Epithelial cell of umbilical artery (primary cell): ENCODE data around the gene ZNF888. TPM values are rescaled to one million over a fixed set of nuclear protein-coding genes. Genes with fewer than 3 reads are reported as not detected.

Experiments
- total RNA-seq: library from RNA; depleted of rRNA; stranded (reverse); fragments of >200 nt; gene quantifications from 2 replicates; pipeline ENCODE4 v1.2.3, GENCODE V29; 2014

The ZNF888 gene
- 5.2 and 7.3 TPM in 2 replicates for total RNA-seq

DNA sequence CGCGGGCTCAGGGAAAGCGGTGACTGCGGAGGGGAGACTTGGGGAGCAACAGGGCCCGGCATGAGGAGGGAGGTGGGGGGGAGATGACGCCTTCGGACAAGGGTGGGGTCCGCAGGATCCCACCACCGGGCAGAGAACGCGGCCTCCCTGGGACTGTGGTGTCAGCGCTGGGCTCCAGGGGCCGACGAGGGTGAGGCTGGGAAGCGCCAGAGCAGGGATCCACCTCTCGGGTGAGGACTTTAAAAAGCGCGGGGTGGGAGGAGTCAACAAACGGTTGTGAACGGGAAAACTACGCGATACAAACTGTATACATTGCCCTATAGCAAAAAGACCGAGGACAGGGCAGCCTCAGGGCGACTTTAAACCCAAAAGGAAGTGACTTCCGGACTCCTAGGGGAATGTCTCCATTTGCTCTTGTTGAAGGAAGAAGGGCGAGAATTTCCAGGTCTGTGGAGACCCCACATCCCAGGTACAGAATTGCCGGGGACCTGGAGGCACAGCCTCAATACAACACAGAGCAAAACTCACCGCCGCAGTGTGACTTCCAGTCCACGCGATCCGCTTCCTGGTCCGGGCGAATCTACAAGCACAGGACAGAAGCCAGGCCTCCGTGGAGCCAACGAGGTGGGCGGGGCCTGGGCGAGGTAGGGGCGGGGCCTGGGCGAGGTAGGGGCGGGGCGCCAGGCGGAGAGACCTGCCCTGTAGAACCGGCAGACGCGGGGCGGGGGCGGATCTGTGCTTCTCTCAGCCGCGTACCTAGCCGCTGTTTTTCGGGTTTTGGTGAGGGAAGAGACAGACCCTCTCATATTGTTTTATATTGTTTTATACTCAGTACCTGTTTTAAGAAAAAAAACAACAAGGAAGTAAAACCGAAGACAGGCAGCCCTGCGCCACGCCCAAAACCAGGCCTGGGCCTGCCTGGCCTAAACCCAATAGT is at the start of gene ZNF888:
TSS of gene ZNF888 (minus strand) at position 588 of the 937 bp plus-strand sequence. CDS start 5,555 bp downstream, outside the sequence.

DNA sequence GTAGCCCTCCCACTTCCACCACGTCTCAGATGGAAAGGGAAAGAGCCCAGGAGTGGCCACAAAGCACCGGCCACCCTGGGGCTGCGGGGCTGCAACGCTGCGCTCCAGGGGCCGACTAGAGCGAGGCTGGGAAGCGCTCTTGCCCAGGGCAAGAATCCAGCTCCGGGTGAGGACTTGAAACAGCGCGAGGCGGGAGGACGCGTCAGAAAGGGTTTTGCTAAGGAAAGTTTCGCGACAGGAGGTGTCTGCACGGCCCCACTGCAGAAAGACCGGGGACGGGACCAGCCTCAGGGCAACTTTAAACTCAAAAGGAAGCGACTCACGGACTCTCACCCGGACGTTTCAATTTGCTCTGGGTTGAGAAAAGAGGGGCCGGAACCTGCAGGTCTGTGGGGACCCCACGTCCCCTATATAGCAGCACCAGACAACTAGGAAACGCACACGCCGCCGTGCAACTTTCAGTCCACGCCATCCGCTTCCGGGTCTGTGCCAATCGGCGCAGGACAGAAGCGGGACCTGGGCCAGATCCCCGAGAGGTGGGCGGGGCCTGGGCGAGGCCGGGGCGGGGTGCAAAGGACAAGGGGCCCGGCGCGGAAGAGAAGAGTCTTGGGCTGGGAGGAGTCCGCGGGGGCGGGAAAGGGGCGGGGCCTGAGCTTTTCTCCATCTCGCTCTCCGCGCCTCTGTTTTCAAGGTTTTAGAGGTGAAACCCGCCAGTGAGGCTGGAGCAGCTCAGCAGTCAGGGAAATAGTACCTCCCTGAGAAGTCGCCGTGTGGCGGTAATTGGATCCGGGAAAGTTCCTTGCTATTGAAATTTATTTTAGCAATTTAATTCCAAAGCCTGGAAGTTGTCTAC is 39.4 kb upstream of the ZNF888 start, which contains the start of gene ZNF816:
TSS of gene ZNF816 (minus strand) at position 488 of the 853 bp plus-strand sequence. CDS start 6,792 bp downstream, outside the sequence.

DNA sequence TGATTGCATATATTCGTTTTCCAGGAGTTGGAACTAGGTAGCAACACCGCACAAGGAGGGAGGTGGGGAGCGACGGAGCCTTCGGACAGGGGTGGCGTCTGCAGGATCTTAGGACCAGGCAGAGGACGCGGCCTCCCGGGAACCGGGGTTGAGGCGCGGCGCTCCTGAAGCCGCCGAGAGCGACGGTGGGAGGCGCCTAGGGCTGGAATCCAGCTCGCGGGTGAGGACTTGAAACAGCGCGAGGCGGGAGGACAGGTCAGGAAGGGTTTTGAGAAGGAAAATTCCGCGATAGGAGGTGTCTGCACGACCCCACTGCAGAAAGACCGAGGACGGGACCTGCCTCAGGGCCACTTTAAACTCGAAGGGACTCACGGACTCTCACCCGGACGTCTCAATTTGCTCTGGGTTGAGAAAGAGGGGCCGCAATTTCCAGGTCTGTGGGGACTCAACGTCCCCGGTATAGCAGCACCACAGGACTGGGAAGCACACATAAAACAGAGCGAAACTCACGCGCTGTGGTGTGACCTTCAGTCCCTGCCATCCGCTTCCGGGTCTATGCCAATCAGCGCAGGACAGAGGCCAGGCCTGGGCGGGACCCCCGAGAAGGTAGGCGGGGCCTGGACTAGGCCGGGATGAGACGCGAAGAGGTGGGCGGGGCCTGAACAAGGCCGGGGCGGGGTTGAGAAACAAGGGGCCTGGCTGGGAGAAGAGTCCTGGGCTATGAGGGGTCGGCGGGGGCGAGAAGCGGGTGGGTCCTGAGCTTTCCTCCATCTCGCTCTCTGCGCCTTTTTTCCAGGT is 25.9 kb downstream of the ZNF888 start, which contains the start of gene ZNF320:
TSS of gene ZNF320 (minus strand) at position 498 of the 798 bp plus-strand sequence. CDS start 7,380 bp downstream, outside the sequence.

DNA sequence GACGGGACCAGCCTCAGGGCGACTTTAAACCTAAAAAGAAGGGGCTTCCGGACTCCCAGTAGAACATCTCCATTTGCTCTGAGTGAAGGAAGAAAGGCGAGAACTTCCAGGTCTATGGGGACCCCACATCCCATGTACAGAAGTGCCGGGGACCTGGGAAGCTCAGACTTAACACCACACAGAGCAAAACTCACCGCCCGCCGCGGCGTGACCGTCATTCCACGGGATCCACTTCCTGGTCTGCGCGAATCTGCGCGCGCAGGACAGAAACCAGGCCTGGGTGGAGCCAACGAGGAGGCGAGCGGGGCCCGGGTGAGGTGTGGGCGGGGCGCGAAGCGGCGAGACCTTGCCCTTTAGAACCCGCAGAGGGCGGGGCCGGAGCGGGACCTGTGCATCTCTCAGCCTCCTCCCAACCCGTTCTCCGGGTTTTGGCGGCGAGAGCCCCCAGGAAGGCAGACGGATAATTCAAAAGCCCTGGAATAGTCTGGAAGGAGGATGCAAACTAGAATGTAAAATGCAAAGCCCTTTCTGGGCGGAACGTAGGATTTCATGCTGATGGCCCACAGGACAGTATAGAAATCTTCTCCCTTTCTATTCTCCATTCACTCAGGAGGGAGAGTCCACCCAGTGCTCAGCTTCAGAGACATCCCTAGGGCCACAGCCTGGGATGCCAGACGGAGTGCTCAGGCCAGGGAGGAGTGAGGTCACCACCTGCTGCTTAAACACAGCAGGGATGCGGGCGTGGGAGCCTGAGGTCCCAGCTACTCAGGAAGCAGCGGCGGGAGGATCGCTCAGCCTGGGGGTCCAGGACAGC is 65.6 kb downstream of the ZNF888 start, which contains the start of gene ZNF468:
TSS of gene ZNF468 (minus strand) at position 242 of the 814 bp plus-strand sequence. CDS start 3,347 bp downstream, outside the sequence.

Other genes with a start within 250 kb of the ZNF888 start
- 7.1 and 8.8 TPM in 2 replicates for gene ZNF611, start 188.4 kb downstream of the ZNF888 start, total RNA-seq
- 2.3 and 4.4 TPM in 2 replicates for gene ZNF600, start 136.6 kb downstream of the ZNF888 start, total RNA-seq
- 14.3 and 19.9 TPM in 2 replicates for gene ZNF28, start 101.8 kb downstream of the ZNF888 start, total RNA-seq
- gene ZNF468, start 65.8 kb downstream of the ZNF888 start, total RNA-seq, result 27.4 and 30.2 TPM in 2 replicates
- gene ZNF320, start 25.8 kb downstream of the ZNF888 start, total RNA-seq, result 6.8 and 14.0 TPM in 2 replicates
- 11.0 and 16.4 TPM in 2 replicates for gene ZNF816, start 39.5 kb upstream of the ZNF888 start, total RNA-seq
- not detected in 2 replicates for gene ERVV-1, start 90.5 kb upstream of the ZNF888 start, total RNA-seq
- not detected in 2 replicates for gene ERVV-2, start 121.3 kb upstream of the ZNF888 start, total RNA-seq
- gene ZNF160, start 180.0 kb upstream of the ZNF888 start, total RNA-seq, result 16.2 and 19.8 TPM in 2 replicates
- gene ZNF415, start 209.5 kb upstream of the ZNF888 start, total RNA-seq, result 0.32 TPM in 1 of 2 replicates, not detected in the other
- 3.5 and 3.6 TPM in 2 replicates for gene ZNF347, start 235.6 kb upstream of the ZNF888 start, total RNA-seq